GM21528 (cell line): ENCODE measurements around the gene SAMD8.

ENCODE experiments used
- ATAC-seq: cut with Tn5 transposase; IDR thresholded peaks from one replicate; pipeline ENCODE4 v1.9.1; 2021; ENCODE audit warnings: mild to moderate bottlenecking, moderate library complexity; ENCODE audit not compliant: unreplicated experiment, low FRiP score

SAMD8 gene

GRCh38 chr10:75084834-75085384, 26.5 kb upstream of the SAMD8 start:
- ATAC-seq = no peak

GRCh38 chr10:75086278-75086934, 25.1 kb upstream of the SAMD8 start:
- no peak for ATAC-seq

GRCh38 chr10:75088640-75089039, 22.8 kb upstream of the SAMD8 start:
- ATAC-seq = no peak

- no peak for ATAC-seq
These were observed 21.8 kb upstream of the SAMD8 start for GRCh38 chr10:75089634-75090033.

GRCh38 chr10:75091146-75091545, 20.3 kb upstream of the SAMD8 start:
- no peak for ATAC-seq

GRCh38 chr10:75094465-75094864, 17.0 kb upstream of the SAMD8 start:
- no peak for ATAC-seq

- no peak for ATAC-seq
These were observed 15.8 kb upstream of the SAMD8 start for GRCh38 chr10:75095631-75096030.

- no peak for ATAC-seq
These were observed 14.7 kb upstream of the SAMD8 start for GRCh38 chr10:75096749-75097148.

GRCh38 chr10:75097666-75098285, 13.7 kb upstream of the SAMD8 start:
- no peak for ATAC-seq

GRCh38 chr10:75098902-75099673, 12.4 kb upstream of the SAMD8 start:
- ATAC-seq = no peak

GRCh38 chr10:75099952-75100763, 11.3 kb upstream of the SAMD8 start:
- ATAC-seq = peak; percentile 73

GRCh38 chr10:75100764-75101291, 10.6 kb upstream of the SAMD8 start:
- ATAC-seq = no peak

- ATAC-seq = no peak
These were observed 9.8 kb upstream of the SAMD8 start for GRCh38 chr10:75101416-75102251.

- ATAC-seq = no peak
These were observed 8.4 kb upstream of the SAMD8 start for GRCh38 chr10:75102830-75103673.

- no peak for ATAC-seq
These were observed 7.4 kb upstream of the SAMD8 start for GRCh38 chr10:75103881-75104686.

GRCh38 chr10:75104842-75105241, 6.6 kb upstream of the SAMD8 start:
- ATAC-seq = no peak

- no peak for ATAC-seq
These were observed 5.8 kb upstream of the SAMD8 start for GRCh38 chr10:75105576-75106197.
